Activated CD8-positive, alpha-beta memory T cell treated with anti-CD3 and anti-CD28 coated beads, Interleukin-2, amount 50 U/mL, for 4 hours (primary cell): ENCODE data around the gene IFNK.

Source experiments
- DNase-seq: peaks from one replicate; pipeline ENCODE4 v3.0.0-alpha.2; 2020

The IFNK gene

GRCh38 chr9:27514551-27514950 is 9.5 kb upstream of the IFNK start:
- no peak for DNase-seq

DNA sequence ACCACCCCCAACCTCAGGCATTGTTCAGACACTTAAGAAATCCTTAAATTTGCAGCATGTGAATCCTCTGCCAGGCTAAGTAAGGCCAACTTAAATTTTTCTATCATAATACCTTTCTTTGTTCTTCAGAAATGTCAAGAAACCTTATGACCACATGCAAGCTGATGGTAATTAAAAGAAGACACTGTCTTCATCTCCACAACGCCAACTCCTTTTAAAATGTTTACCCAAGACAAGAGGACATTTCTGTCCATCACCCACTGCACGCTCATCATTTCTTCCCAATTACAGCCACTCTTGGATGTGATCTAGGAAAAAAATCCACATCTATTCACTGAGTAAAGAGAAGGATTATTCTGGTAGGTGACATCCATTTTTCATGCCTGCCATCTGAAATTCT is 6.1 kb upstream of the IFNK start:
- no peak for DNase-seq

- DNase-seq: no peak
Measured at GRCh38 chr9:27518809-27519208, 5.3 kb upstream of the IFNK start.

- no peak for DNase-seq
Measured at GRCh38 chr9:27519466-27520465, 4.3 kb upstream of the IFNK start.

- DNase-seq: no peak
Measured at GRCh38 chr9:27520986-27521385, 3.1 kb upstream of the IFNK start.

DNA sequence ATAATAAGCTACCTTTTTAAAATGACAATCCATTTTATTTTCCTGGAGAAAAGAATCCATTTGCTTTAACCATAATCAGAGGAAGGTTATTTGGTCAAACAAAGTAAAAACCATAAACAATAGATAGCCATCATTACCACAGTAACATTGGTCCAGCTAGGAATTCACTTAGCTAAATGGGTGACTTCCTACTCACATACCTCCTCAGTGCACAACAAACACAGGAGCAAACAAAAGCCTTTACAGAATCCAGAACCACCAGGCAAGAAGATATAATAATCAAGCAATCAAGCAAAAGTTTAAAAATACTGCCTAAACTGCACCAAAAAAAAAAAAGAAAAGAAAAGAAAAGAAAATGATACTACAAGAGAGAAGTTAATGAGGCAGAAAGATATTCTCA is 949 bp upstream of the IFNK start:
- DNase-seq: no peak

DNA sequence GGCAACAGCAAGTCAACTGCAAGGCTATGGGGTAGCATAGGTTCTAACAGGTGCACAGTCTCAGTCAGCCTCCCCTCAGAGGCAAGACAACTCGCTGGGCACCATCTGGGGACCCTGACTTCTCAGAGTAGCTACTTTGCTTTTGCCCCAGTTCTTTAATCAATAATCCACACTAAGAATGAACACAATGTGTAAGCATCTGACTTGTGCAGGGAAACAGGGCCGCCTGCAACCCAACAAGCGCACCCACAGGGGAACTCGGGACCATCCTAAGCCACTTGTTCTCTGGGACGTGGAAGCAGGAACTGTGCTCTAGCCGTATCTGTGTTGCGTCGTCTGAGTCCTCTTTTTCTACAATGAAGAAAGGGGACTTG is 3.6 kb downstream of the IFNK start:
- DNase-seq: no peak

GRCh38 chr9:27528076-27528885 is 4.2 kb downstream of the IFNK start:
- DNase-seq: peak; percentile 53

DNA sequence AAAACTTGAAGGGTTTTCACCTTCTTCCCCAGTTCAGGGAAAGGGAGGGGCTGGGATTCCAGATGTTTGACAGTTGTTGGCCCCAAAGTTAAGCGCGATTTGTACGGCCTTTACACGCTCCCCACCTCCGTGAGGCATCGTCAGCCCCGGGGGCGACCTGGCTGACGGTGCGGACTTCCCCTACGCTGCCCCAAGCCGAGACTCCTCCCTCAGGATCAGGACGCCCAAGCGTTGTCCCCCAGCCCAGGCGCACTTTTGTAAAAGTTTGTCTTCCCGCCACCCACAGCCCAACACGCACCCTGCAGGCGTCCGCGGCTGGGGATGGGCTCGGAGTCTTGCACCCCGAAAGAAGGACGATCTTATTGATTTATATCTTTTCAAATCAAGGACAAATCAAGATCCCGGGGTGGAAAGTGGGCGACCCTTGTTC is 4.8 kb downstream of the IFNK start:
- DNase-seq: peak; percentile 43

GRCh38 chr9:27529316-27530278 is 5.5 kb downstream of the IFNK start, which contains the start of gene MOB3B:
Gene MOB3B, minus strand, starts transcription at chr9:27529814. Its CDS starts 74,264 bp downstream, at chr9:27455550.
- DNase-seq: peak; percentile 83

DNA sequence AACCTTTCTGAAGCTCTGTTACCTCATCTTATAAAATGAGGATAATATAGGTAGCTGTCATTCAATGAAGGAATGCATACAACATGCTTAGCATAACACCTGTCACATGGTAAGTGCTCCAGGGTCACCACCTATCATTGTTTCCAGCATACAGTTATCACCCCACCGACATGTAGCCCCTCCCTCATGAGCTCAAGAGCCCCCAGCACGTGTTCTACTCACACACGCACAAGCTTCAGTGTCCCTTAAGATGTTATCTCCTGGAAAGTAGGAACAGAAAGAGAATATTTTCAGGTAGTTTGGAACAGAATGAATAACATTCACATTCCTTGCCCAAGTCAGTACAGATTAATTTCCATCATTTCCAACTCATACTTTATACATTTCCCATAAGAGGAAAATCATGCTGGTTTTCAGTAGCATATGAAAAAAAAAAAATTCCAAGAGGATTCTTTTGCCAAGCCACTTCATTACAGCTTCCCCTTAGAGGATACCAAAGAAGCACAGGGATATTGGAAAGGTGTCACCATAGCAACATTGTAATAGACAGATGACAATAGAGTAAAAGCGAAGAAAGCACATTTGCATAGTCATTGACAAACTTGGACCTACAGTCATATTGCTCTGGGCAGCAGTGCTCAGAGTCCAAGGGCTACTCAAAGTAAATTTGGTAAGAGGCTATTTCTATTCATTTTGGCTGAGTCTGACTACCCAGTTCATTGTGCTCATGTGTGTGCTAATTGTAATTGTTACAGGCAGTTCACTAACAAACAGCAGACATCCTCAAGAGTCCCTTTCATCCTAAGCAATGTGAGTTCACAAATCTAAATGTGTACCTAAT is 7.0 kb downstream of the IFNK start:
- no peak for DNase-seq

- DNase-seq: no peak
Measured at GRCh38 chr9:27532046-27532445, 8.0 kb downstream of the IFNK start.

DNA sequence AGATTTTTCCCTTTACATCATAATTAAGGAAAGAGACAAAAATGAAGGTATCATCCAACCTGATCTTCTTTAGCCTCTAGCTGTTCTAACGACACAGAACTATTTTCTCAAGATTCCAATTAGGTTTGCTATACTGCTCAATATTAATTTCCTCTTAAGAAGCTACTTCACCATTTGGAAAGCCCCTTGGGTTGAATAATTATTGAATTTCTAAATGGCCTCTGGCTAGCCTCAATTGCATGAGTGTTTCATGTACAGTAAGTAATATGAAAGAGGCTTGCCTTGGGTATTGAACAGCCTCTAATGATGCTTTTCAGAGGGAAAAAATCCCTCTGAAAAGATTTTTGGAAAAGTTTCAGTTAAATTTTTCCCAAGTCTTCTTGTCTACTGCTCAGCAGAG is 9.2 kb downstream of the IFNK start:
- no peak for DNase-seq

DNA sequence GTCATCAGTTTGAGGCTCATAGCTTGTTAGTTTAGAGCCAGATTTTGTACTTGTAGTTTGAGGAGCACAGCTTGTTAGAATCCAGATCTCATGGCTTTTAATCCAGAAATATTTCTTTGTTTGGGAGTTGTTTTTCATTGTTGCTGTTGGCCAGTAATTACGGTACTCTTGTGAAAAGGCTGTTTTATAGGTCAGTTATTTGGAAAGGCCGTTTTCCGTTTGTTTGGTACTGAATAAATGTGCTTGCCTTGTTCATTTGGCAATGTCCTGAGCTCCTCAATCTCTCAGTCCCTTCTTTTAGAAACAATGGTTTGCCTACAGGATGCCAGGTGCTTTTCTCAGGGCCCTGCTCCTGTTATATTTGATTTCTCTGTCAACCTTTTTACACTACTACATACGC is 10.0 kb downstream of the IFNK start:
- no peak for DNase-seq

DNA sequence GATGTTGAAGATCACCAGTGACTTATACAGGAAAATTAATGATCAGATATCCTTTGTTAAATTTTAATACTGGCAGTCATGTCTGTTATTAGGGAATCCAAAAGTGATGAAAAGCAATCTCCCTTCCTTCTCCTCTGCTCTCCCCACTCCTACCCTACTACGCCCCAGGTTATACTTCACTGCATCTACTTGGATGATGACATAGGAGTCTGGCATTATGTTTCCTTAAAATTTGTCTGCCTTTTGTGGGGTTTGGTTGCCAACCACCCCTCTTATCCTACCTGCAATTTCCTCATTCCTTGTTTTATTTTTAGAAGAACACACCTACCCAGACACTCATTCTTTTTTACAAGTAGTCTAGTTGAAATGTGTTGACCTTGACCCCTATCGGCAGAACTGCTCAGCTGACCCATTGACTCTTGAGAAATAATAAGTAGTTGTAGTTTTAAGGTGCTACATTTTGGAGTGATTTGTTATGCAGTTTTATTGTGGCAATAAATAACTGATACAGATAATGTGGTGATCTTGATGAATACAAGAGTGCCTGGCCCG is 10.6 kb downstream of the IFNK start:
- DNase-seq: no peak

- DNase-seq: no peak
Measured at GRCh38 chr9:27535701-27536118, 11.6 kb downstream of the IFNK start.

- no peak for DNase-seq
Measured at GRCh38 chr9:27536168-27536567, 12.1 kb downstream of the IFNK start.

DNA sequence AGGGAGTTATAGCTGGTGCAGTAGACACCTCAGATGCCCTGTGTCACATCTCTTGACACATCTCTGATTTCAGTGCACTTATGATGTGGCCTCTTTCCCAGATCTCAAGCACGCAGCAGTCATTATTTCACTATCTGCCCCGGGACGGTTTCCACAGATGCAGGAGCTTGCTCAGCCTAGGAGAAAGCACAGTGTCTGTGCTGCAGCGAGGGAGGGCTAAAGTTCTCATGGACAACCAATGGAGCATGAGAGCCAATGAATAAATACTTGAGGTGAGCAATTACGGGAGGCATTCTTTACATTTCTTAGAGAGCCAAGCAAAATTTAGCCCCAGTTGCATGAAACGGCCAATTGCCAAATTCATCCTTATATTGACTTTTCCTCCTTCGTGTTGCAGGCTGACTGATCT is 12.9 kb downstream of the IFNK start:
- no peak for DNase-seq

DNA sequence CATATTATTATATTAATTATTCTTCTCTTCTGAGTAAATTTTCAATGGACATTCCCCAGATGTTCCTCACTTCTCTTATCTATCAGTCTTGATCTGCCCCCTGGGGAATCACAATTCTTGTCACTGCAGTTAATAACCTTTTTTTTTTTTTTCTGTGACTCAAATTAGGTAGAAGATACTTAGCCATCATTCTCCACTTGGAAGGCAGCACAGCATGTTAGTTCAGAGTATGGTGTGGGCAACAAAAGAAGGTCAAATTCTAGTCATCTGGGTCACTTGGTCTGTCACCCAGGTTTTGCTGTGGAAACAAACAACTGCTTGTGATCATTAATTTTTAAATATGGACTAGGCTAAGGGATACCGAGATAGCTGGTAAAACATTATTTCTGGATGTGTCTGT is 13.7 kb downstream of the IFNK start:
- DNase-seq: no peak

- DNase-seq: no peak
Measured at GRCh38 chr9:27538647-27539046, 14.6 kb downstream of the IFNK start.
